HG03558 (cell line): ENCODE data around the gene PSMD13.
A peak's percentile ranks its signal among the peaks of the same experiment; 100 is the strongest.
"Not testable (repeated sequence)": the region's sequence is repeated elsewhere in the genome, so short reads cannot be mapped to it uniquely, and the experiment has no call there.

Source experiments
- ATAC-seq: cut with Tn5 transposase; IDR thresholded peaks from one replicate; pipeline ENCODE4 v1.9.1; 2021; ENCODE audit warnings: moderate number of reproducible peaks; ENCODE audit not compliant: unreplicated experiment; ENCODE audit errors: extremely low read depth

PSMD13 gene

DNA sequence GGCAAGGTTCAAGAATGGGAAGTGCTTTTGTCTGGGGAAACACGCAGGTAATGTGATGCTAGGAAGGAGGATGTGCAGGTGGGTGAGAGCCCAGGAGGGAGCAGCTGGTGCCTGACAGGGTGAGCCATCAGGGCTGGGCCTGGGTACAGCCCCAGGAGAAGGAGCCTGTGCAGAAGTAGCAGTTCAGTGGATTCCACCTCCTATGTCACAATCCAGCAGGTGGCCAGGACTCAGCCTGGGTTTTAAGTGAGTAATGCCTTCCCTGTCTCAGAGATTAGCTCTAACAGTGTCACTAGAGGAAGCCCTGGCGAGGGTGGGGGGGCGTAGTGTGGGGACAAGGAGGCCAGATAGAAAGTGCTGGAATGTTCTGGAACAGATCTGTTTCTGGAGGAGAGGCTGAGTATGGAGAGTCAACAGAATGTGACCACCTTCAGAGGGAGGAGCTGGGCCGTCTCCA is 21.2 kb upstream of the PSMD13 start:
- no peak for ATAC-seq

- ATAC-seq, result no peak
These were observed 20.4 kb upstream of the PSMD13 start for GRCh38 chr11:216081-216974.

GRCh38 chr11:217704-218103 is 19.1 kb upstream of the PSMD13 start:
- no peak for ATAC-seq

DNA sequence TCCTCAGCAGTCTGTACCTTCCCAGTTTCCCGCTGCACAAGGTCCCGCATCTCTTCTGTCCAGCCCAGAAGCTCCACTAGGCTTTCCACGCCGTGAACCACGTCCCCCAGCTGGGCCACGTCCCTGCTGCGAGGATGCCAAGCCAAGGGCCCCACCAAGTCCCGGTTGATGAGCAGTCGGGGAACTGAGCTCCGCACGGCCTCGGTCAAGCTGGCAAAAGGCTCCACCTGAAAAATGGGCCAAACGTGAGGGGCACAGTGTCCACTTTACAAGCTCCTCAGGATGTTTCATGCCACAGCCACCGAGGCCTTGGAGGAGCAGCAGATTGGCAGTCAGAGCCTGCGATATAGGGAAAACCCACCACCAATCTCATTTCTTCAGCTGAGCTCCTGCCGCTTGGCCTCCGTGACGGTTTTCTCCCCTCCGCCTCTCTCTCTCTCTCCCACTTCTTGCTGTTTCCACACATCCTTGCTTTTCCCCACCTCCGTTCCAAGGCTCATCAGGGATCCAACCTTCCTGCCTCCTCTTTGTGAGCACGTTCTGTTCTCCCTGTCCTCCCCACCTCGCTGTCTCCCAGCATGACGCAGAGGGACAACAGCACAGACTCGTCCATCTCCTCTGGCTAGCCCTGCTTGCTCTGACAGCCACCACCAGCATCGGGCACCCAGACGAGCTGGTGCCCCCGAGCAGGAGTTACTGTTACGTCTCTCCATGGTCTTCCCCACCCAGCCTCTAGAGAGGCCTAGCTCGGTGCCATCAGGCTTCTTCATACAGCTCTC is 17.8 kb upstream of the PSMD13 start:
- no peak for ATAC-seq

GRCh38 chr11:220641-221215 is 16.0 kb upstream of the PSMD13 start:
- not testable (repeated sequence) for ATAC-seq

DNA sequence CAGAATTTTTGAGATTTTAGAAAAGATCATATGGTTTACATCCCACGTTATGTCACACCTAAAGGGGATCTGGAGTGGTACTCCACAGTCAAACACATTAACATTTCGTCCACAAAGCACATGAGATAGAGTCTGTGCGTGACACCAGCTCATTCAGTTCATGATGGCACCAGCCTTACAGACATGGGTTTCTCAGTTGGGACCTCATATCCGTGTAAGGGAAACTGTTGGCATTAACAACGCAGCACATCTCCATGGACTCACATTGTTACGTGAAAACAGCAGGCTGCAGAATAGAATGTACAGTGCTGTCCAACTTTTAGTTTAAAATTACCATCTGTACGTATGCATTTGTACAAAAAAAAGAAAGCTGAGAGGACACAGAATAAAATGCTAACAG is 15.2 kb upstream of the PSMD13 start:
- ATAC-seq, result no peak

DNA sequence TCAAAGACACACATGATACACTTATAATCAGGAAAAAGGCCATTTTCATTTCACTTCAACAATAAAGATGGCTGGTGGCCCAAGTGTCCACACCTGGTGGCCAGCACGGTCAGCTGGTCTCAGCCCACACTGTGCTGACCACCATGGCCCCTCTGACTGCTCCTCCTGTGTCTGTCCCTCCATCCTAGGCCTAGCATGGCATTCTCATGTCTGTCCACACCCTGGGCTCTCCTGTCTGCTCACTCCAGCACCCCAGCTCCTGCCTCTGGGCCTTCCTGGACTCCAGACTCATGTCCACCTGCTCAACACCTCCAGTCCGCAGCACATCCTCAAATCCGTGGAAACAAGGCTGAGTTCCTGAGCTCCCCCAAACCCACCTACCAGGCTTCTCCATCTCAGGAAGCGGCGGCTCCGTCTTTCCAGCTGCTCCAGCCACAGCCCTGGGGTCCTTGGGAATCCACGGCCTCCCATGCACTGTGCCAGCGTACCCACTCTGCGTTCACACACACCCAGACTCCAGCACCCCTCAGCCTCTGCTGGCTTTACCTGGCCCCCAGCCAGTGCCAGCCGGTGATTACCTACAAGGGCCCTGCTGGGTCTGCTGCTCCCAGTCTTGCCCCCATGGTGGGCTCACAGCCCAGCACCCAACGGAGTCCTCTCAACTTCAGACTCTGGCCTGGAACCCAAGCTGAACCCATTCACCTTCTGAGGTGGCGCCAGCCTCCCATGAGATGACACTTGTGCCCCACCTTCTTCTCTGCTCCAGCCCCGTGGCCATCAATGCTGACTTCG is 14.6 kb upstream of the PSMD13 start:
- ATAC-seq, result no peak

GRCh38 chr11:223026-223789 is 13.6 kb upstream of the PSMD13 start:
- no peak for ATAC-seq

DNA sequence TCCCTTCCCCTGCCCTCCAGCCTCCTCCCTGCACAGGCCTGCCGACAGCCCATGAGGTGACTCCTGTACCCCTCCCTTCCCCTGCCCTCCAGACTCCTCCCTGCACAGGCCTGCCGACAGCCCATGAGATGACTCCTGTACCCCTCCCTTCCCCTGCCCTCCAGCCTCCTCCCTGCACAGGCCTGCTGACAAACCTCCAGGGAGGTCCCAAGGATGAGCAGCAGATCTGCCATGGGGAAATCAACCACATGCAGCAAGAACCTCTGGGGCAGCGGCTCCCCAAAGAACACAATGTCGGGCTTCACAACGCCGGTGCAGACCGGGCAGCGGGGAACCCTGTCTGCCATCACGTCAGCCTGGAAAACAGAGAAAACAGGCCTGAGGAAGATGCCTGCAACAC is 12.9 kb upstream of the PSMD13 start:
- no peak for ATAC-seq

DNA sequence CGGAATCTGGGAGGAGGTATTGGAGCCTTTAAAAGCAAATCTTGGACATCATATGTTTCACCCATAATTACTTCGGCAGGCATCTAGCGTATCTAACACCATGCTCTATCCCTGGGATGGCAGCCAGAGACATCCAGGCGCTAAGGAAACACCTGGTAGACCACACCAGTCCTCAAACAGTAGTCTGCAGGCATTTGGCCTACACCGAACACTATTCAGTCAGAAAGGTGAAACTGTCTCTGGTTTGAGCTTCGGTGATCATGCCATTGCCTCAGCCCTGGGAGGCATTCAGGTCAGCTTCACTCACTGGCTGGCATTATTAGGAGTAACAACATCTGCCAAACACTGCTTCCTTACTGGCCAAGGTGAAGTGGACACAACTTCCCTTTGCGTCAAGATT is 12.4 kb upstream of the PSMD13 start:
- ATAC-seq, result no peak

DNA sequence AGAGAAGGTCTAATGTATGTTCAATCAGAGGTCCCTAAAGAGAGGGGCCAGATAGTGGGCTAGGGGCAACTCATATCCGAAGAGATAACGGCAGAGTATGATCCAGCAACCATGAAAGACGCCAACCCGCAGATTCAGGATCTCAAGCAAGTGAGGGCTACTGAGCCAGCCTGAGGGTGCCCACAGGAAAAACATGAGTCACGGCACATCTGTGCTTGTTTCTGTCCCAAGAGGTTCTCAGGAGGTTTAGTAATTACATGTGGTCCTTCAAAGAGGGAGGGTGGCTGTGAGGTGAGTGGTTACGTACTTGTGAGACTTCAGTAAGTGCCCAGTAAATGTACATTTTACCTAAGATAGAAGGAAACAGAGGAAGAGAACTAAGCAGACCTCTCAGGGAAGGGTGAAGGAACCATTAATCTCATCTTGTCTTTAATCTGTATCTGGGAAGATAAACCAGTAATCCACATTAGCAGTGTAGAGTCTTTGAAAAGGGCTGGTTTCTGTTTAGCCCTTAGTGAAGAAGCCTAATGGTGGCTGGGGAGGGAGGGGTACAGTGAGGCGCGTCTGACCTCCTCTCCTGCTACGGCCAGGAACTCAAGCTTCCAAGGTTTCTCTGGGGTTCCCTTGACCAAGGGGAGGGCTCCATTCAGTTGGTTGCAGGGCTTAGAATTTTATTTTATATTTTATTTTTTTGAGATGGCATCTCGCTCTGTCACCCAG is 10.9 kb upstream of the PSMD13 start:
- ATAC-seq, result no peak

- ATAC-seq, result no peak
These were observed 8.9 kb upstream of the PSMD13 start for GRCh38 chr11:227824-228379.

- ATAC-seq, result no peak
These were observed 6.3 kb upstream of the PSMD13 start for GRCh38 chr11:230431-230830.

GRCh38 chr11:232783-233565 is 3.8 kb upstream of the PSMD13 start:
- ATAC-seq, result no peak

- ATAC-seq, result no peak
These were observed 1.6 kb upstream of the PSMD13 start for GRCh38 chr11:235180-235579.

DNA sequence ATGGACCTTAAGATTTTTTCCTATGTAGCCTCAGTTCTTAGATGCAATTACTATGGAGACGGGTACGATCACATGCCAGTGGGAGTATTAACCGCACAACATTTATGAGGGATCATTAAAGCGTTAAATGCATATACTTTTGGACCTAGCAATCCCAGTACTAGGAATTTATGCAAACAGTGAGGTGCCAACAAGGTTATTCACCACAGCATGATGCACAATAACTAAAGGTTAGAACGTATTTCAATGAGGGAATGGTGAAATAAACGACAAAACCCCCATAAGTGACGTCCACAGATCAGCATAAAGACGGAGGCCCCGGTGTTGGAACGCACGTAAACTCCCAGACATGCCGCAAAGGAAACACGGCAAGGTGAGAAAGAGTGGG is 1.2 kb upstream of the PSMD13 start:
- ATAC-seq, result no peak

DNA sequence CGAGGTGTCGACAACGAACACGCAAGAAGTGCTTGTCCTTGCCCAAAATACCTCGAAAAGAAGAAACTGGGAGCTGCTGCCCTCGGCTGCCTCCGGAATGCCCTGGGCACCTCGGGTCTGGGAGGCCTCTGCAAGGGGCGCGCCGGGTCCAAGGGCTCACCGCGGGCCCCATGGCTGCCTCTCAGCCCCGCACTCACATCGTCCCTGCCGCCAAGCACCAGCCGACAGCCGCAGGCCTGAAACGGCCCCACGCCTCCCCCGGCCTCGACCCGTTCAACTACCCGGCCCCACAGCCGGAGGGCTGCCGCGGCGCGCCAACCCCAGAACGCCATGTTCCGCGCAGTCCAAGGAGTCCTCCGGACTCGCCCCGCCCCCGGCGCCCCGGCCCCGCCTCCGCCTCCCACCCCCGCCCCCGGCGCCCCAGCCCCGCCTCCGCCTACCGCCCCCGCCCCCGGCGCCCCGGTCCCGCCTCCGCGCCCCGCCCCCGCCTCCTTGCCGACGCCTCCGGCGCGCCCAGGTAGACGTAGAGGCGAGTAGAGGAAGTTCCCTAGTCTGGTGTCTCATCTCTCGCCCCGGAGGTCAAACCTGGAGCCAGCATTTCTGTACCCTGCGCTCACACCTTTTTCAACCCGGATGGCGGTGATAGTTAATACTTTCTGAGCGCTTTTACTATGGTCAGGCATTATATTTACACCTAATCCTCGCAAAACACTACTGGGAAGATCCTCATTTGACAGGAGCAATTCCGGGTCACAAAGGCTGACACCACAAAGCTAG is 591 bp upstream of the PSMD13 start, which contains the start of gene SIRT3:
Gene SIRT3 (minus strand): TSS at position 346 of the 777 bp plus-strand sequence. CDS start 14 bp downstream, at position 332.
- ATAC-seq, result peak; percentile 33
